Loucy (cell line): ENCODE data around the gene SEMA7A.

Experiments used
- H2AFZ ChIP-seq: fragments of 200-600 bp; sonication (generic); 2 replicates; pipeline ENCODE4 v1.6.0; 2016; ENCODE audit warnings: antibody characterized with exemption, mild to moderate bottlenecking, low read length, moderate library complexity
- H3F3A ChIP-seq: fragments of 200-600 bp; 2 replicates; pipeline ENCODE4 v1.6.0; 2016; ENCODE audit warnings: antibody characterized with exemption, low read depth, mild to moderate bottlenecking
- H3K27me3 ChIP-seq: fragments of 200-600 bp; sonication (generic); 2 replicates; pipeline ENCODE4 v1.6.1; 2014; ENCODE audit warnings: low read length, mild to moderate bottlenecking; ENCODE audit not compliant: insufficient read depth, poor library complexity, severe bottlenecking
- H3K36me3 ChIP-seq: fragments of 200-600 bp; sonication (generic); 2 replicates; pipeline ENCODE4 v1.6.1; 2016; ENCODE audit warnings: low read length; ENCODE audit not compliant: insufficient read depth
- H3K4me1 ChIP-seq: fragments of 200-600 bp; sonication (generic); 2 replicates; pipeline ENCODE4 v1.5.1; 2014; ENCODE audit warnings: low read length, mild to moderate bottlenecking; ENCODE audit not compliant: insufficient read depth, poor library complexity, severe bottlenecking
- H3K4me2 ChIP-seq: fragments of 200-600 bp; sonication (generic); 2 replicates; pipeline ENCODE4 v1.6.0; 2014; ENCODE audit warnings: antibody characterized with exemption, low read length, low read depth, mild to moderate bottlenecking; ENCODE audit not compliant: poor library complexity, severe bottlenecking
- H3K4me3 ChIP-seq: fragments of 200-600 bp; sonication (generic); 2 replicates; pipeline ENCODE4 v1.5.1; 2014; ENCODE audit warnings: low read length, mild to moderate bottlenecking, mixed read lengths; ENCODE audit not compliant: poor library complexity, severe bottlenecking
- H3K79me2 ChIP-seq: fragments of 200-600 bp; sonication (generic); 2 replicates; pipeline ENCODE4 v1.6.1; 2014; ENCODE audit warnings: low read length; ENCODE audit not compliant: insufficient read depth
- H3K9ac ChIP-seq: fragments of 200-600 bp; sonication (generic); 2 replicates; pipeline ENCODE4 v1.6.0; 2014; ENCODE audit warnings: mild to moderate bottlenecking, low read depth, low read length, moderate library complexity; ENCODE audit not compliant: poor library complexity, severe bottlenecking
- H3K9me2 ChIP-seq: fragments of 200-600 bp; sonication (generic); replicated peaks from 2 replicates; pipeline ENCODE4 v1.6.1; 2016; ENCODE audit warnings: low read depth, low read length, mixed read lengths
- H3K9me3 ChIP-seq: fragments of 200-600 bp; sonication (generic); 2 replicates; pipeline ENCODE4 v1.6.1; 2014; ENCODE audit warnings: mild to moderate bottlenecking, antibody characterized with exemption, low read length, low read depth; ENCODE audit not compliant: insufficient read depth
- H4K20me1 ChIP-seq: fragments of 200-600 bp; sonication (generic); 2 replicates; pipeline ENCODE4 v1.6.0; 2014; ENCODE audit warnings: antibody characterized with exemption, low read length, mild to moderate bottlenecking; ENCODE audit not compliant: insufficient read depth, poor library complexity, severe bottlenecking
- EZH2phosphoT487 ChIP-seq: fragments of 200-600 bp; IDR thresholded peaks from 2 replicates; pipeline ENCODE4 v1.6.1; 2018; ENCODE audit warnings: antibody characterized with exemption, mild to moderate bottlenecking, moderate library complexity, borderline replicate concordance
- TF ChIP-seq, protein P1 (sequence below): fragments of 200-600 bp; sonication (generic); conservative IDR thresholded peaks from 2 replicates; pipeline ENCODE4 v1.5.1; 2014; ENCODE audit warnings: mild to moderate bottlenecking, antibody characterized with exemption, low read length

SEMA7A gene

DNA sequence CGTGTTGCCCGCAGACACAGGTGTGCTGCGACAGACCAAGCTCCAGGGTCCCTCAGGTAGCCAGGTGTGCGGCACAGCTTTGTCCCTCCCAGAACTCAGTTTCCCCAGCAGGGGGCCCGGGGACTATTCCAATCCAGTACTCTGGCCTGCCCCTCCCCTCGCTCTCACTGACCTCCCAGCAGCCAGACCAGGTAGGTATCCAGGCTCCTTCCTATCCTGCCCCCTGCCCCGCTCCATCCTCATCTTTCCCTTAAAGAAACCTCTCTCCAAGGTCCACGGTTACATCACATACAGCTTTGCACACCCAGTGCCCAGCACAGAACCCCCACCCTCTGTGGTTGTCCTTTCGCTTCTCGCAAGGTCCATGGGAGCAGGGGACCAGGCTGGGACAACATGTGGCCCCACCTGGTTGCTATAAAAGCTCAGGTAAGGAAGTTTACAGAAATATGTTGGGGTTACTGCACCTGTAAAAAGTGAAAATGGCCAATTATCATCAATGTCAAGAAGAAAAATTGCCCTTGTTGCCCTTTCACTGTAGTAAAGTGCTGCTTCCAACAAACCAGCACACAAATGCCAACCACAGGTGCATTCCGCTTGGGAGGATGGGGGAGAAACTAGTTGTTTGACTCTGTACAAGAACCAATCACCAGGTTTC lies 59.0 kb downstream of the SEMA7A start:
- Histone ChIP-seq H3K9me2 (no peaks in the 10 kb centered on the region), H3K4me2 (peak overlapping the region; percentile 96), H3K4me3 (peak overlapping the region; percentile 77), H3K9me3 (no peaks in the 10 kb centered on the region), H4K20me1 (no peaks in the 10 kb centered on the region), H3F3A (no peaks in the 10 kb centered on the region), H3K27me3 (no peaks in the 10 kb centered on the region), H3K9ac (no peak overlapping the region), H3K79me2 (no peaks in the 10 kb centered on the region), H3K4me1 (peaks cover 17% of the 10 kb centered on the region), H2AFZ (peak overlapping the region; percentile 58; the same call in 1 of the 2 replicates), H3K36me3 (no peaks in the 10 kb centered on the region)
- TF ChIP-seq, protein P1, sequence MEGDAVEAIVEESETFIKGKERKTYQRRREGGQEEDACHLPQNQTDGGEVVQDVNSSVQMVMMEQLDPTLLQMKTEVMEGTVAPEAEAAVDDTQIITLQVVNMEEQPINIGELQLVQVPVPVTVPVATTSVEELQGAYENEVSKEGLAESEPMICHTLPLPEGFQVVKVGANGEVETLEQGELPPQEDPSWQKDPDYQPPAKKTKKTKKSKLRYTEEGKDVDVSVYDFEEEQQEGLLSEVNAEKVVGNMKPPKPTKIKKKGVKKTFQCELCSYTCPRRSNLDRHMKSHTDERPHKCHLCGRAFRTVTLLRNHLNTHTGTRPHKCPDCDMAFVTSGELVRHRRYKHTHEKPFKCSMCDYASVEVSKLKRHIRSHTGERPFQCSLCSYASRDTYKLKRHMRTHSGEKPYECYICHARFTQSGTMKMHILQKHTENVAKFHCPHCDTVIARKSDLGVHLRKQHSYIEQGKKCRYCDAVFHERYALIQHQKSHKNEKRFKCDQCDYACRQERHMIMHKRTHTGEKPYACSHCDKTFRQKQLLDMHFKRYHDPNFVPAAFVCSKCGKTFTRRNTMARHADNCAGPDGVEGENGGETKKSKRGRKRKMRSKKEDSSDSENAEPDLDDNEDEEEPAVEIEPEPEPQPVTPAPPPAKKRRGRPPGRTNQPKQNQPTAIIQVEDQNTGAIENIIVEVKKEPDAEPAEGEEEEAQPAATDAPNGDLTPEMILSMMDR = no peak
- no peak for TF ChIP-seq EZH2phosphoT487

DNA sequence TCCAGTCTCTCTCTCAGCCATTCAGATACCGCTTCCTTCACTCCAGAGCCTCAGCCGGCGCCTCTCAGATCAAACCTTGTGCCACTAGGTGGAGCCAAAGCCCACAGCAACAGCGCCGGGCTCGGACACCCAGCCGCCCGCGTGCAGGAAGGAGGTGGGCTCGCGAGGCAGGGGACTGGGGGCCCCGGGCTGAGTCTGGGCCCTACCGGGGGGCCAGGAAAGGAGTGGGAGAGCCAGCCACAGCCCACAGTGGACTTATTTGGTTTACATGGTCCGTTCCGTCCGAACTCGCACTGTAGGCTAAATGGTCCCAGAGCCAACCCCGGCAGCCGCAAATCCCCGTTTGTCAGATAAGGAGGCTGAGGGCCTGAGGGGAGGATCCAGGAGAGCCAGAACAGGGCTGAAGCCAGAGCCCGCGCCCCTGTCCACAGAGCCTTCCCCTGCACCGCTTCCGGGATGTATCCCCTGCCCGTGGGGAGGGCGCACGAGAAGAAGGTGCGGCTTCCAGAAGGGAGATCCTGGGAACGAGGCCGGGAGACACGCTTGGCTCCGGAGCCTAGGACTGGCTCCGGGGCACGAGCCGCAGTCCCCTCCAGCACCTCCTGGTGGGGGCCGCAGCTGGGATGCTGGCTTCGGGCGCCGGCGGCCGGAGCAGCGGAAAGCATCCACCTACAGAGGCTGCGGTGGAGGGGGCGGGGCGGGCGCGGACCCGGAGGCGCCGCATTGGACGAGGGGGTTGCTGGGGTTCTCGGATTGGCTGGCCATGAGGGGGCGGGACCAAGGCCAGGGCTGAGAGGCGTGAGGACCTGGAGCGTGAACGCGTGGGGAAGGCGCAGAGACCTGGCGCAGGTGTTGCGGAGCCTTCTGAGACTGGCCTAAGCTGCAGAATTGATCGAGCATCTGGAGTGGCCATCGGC lies 59.8 kb downstream of the SEMA7A start:
- H3K4me3 ChIP-seq = peak overlapping the region; percentile 77
- H3K36me3 ChIP-seq = no peaks in the 10 kb centered on the region
- peak overlapping the region; percentile 59 for H3K9ac ChIP-seq
- H3K9me3 ChIP-seq = no peaks in the 10 kb centered on the region
- H4K20me1 ChIP-seq = no peaks in the 10 kb centered on the region
- H3K4me1 ChIP-seq = peaks cover 17% of the 10 kb centered on the region
- TF ChIP-seq EZH2phosphoT487 = no peak
- TF ChIP-seq, protein P1 = peak; percentile 79
- no peaks in the 10 kb centered on the region for H3K27me3 ChIP-seq
- H3K79me2 ChIP-seq = no peaks in the 10 kb centered on the region
- H2AFZ ChIP-seq = peak overlapping the region; percentile 95
- H3F3A ChIP-seq = no peaks in the 10 kb centered on the region
- H3K9me2 ChIP-seq = no peaks in the 10 kb centered on the region
- peak overlapping the region; percentile 96 for H3K4me2 ChIP-seq

DNA sequence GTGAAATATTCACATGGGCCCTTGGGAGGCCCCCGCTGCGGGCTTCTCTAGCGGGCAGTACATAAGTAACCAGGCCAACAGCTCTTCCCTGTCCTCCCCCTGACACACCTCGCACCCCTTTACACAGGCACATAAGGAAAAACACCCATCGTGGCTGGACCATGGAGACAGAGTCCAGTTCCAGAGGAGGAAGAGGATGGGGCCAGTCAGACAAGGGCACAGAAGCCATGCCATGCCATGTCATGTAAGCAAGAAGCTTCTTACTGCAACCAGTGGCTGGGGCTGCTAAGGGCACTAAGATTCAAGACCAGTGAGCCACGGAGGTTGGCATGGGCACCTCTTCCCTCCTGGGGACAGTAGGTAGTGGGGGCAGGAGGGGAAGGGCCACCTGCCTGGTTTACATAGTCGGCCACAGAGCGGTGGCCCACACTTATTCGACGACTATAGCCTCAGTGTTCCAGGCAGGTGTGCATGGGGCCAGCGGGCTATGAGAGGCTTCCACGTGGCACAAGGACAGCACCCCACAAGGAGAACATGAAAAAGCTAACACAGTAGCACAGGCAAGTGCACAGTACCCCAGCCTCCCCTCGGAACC lies 60.6 kb downstream of the SEMA7A start:
- no peaks in the 10 kb centered on the region for H3F3A ChIP-seq
- H3K4me1 ChIP-seq = peaks cover 13% of the 10 kb centered on the region
- H3K79me2 ChIP-seq = no peaks in the 10 kb centered on the region
- no peaks in the 10 kb centered on the region for H4K20me1 ChIP-seq
- peak overlapping the region; percentile 77 for H3K4me3 ChIP-seq
- H3K4me2 ChIP-seq = peak overlapping the region; percentile 96
- no peaks in the 10 kb centered on the region for H3K9me3 ChIP-seq
- no peak overlapping the region; the same call in 1 of the 2 replicates for H2AFZ ChIP-seq
- H3K9ac ChIP-seq = no peak overlapping the region
- H3K36me3 ChIP-seq = no peaks in the 10 kb centered on the region
- H3K9me2 ChIP-seq = no peaks in the 10 kb centered on the region
- no peak for TF ChIP-seq EZH2phosphoT487
- TF ChIP-seq, protein P1 = no peak
- no peaks in the 10 kb centered on the region for H3K27me3 ChIP-seq
